ENCODE measurements around the gene SELE. TPM values are rescaled to one million over a fixed set of nuclear protein-coding genes. Genes with fewer than 3 reads are reported as not detected.

SELE gene
- polyA plus RNA-seq, 3 donors = not detected

- H3K9me3 ChIP-seq (replicated peaks in 1 of 2; ENCODE audit: control insufficient read depth in 1 of 2, insufficient read depth in 1 of 2, low read length in 2 of 2) = no peaks in the 10 kb centered on the region
- WGBS (ENCODE audit: insufficient coverage) = 89% methylated on average over 1 of the region's 3 CpGs
These were observed 7.9 kb downstream of the SELE start for GRCh38 chr1:169725930-169726329.

GRCh38 chr1:169724168-169724567, 9.7 kb downstream of the SELE start:
- no peak for DNase-seq
- H3K27me3 Mint-ChIP-seq (ENCODE audit: low read depth in 3 of 3) = peaks cover 0 to 2% (median 0%) of the 10 kb centered on the region in 3 donors
- no peak for TF ChIP-seq CTCF (IDR thresholded peaks at IDR 0.05)

More at GRCh38 chr1:169725930-169726329, 7.9 kb downstream of the SELE start:
- intact Hi-C loops (cut with micrococcal nuclease) = no loop called here
- H3K79me2 ChIP-seq (ENCODE audit: insufficient read depth, low read length) = no peaks in the 10 kb centered on the region
- Mint-ChIP-seq H3K27me3 (ENCODE audit: low read depth in 3 of 3) (peaks cover 0 to 5% (median 2%) of the 10 kb centered on the region in 3 donors), H3K36me3 (no peaks in the 10 kb centered on the region), H3K4me3 (no peak overlapping the region), H3K27ac (no peak overlapping the region), H3K4me1 (no peaks in the 10 kb centered on the region), H3K9me3 (peaks cover 0 to 4% (median 0%) of the 10 kb centered on the region in 7 donors)
- no peak for TF ChIP-seq CTCF (IDR thresholded peaks at IDR 0.05)
- H3K27me3 ChIP-seq (ENCODE audit: control insufficient read depth in 2 of 2, insufficient read depth in 2 of 2, low read length in 2 of 2) = no peaks in the 10 kb centered on the region
- no peak overlapping the region for H3K9ac ChIP-seq (ENCODE audit: insufficient read depth, low read length, poor library complexity, severe bottlenecking)
- no peaks in the 10 kb centered on the region for H3K4me1 ChIP-seq (ENCODE audit: control insufficient read depth in 1 of 2, insufficient read depth in 2 of 2, low read length in 2 of 2)
- H3K27ac ChIP-seq (ENCODE audit: low read depth in 1 of 2, low read length in 2 of 2) = no peak overlapping the region
- no peak for DNase-seq
- no peak overlapping the region for H3K4me2 ChIP-seq (replicated peaks; ENCODE audit: extremely low read depth, low read length, poor library complexity, severe bottlenecking)
- no peaks in the 10 kb centered on the region for H3K36me3 ChIP-seq (replicated peaks in 1 of 2; ENCODE audit: control insufficient read depth in 1 of 2, insufficient read depth in 2 of 2, low read length in 2 of 2)
- H3K4me3 ChIP-seq (replicated peaks in 1 of 3; ENCODE audit: low read depth in 2 of 3, low read length in 3 of 3) = no peak overlapping the region
- no peaks in the 10 kb centered on the region for H4K20me1 ChIP-seq (ENCODE audit: insufficient read depth, low read length)
- no peak overlapping the region for H2AFZ ChIP-seq (ENCODE audit: insufficient read depth, low read depth, low read length, poor library complexity, severe bottlenecking)

More at GRCh38 chr1:169724168-169724567, 9.7 kb downstream of the SELE start:
- H3K36me3 Mint-ChIP-seq = no peaks in the 10 kb centered on the region
- no peak overlapping the region for H3K9ac ChIP-seq (ENCODE audit: insufficient read depth, low read length, poor library complexity, severe bottlenecking)
- H3K4me2 ChIP-seq (replicated peaks; ENCODE audit: extremely low read depth, low read length, poor library complexity, severe bottlenecking) = no peak overlapping the region
- H3K4me1 ChIP-seq (ENCODE audit: control insufficient read depth in 1 of 2, insufficient read depth in 2 of 2, low read length in 2 of 2) = no peaks in the 10 kb centered on the region
- H3K4me3 ChIP-seq (replicated peaks in 1 of 3; ENCODE audit: low read depth in 2 of 3, low read length in 3 of 3) = no peak overlapping the region
- no peaks in the 10 kb centered on the region for H3K79me2 ChIP-seq (ENCODE audit: insufficient read depth, low read length)
- peaks cover 0 to 4% (median 0%) of the 10 kb centered on the region in 7 donors for H3K9me3 Mint-ChIP-seq
- H3K4me1 Mint-ChIP-seq = no peaks in the 10 kb centered on the region
- no peaks in the 10 kb centered on the region for H4K20me1 ChIP-seq (ENCODE audit: insufficient read depth, low read length)
- WGBS (ENCODE audit: insufficient coverage) = 89% methylated on average over 3 of the region's 4 CpGs
- no peaks in the 10 kb centered on the region for H3K27me3 ChIP-seq (ENCODE audit: control insufficient read depth in 2 of 2, insufficient read depth in 2 of 2, low read length in 2 of 2)
- H3K9me3 ChIP-seq (replicated peaks in 1 of 2; ENCODE audit: control insufficient read depth in 1 of 2, insufficient read depth in 1 of 2, low read length in 2 of 2) = no peaks in the 10 kb centered on the region
- H3K36me3 ChIP-seq (replicated peaks in 1 of 2; ENCODE audit: control insufficient read depth in 1 of 2, insufficient read depth in 2 of 2, low read length in 2 of 2) = no peaks in the 10 kb centered on the region
- no peak overlapping the region for H3K27ac ChIP-seq (ENCODE audit: low read depth in 1 of 2, low read length in 2 of 2)
- H3K27ac Mint-ChIP-seq = no peak overlapping the region
- intact Hi-C loops (cut with micrococcal nuclease) = no loop called here
- H3K4me3 Mint-ChIP-seq = no peak overlapping the region
- no peak overlapping the region for H2AFZ ChIP-seq (ENCODE audit: insufficient read depth, low read depth, low read length, poor library complexity, severe bottlenecking)

Measured in CD14-positive monocyte (primary cell).